NCI-H82 (cell line): ENCODE measurements around the gene TPCN1.

Experiments
- DNase-seq: peaks from one replicate; lab custom pipeline; 2025; lab: John Stamatoyannopoulos, UW

Gene TPCN1

GRCh38 chr12:113242026-113242418, 20.8 kb downstream of the TPCN1 start:
- DNase-seq, result peak; percentile 56

GRCh38 chr12:113242560-113242959, 21.3 kb downstream of the TPCN1 start:
- DNase-seq, result no peak

- DNase-seq, result no peak
Observed at GRCh38 chr12:113244047-113244460, 22.8 kb downstream of the TPCN1 start.

GRCh38 chr12:113244478-113244958, 23.3 kb downstream of the TPCN1 start:
- DNase-seq, result no peak

GRCh38 chr12:113245695-113246477, 24.6 kb downstream of the TPCN1 start:
- DNase-seq, result no peak

GRCh38 chr12:113246478-113247122, 25.3 kb downstream of the TPCN1 start:
- no peak for DNase-seq

- no peak for DNase-seq
Observed at GRCh38 chr12:113247123-113248050, 26.1 kb downstream of the TPCN1 start.

- no peak for DNase-seq
Observed at GRCh38 chr12:113248051-113248825, 27.0 kb downstream of the TPCN1 start.

- no peak for DNase-seq
Observed at GRCh38 chr12:113248842-113249435, 27.7 kb downstream of the TPCN1 start.

- no peak for DNase-seq
Observed at GRCh38 chr12:113249546-113249945, 28.3 kb downstream of the TPCN1 start.

GRCh38 chr12:113250045-113250444, 28.8 kb downstream of the TPCN1 start:
- no peak for DNase-seq

GRCh38 chr12:113251404-113252070, 30.3 kb downstream of the TPCN1 start:
- no peak for DNase-seq

GRCh38 chr12:113252494-113252893, 31.2 kb downstream of the TPCN1 start:
- no peak for DNase-seq

- DNase-seq, result no peak
Observed at GRCh38 chr12:113253532-113254285, 32.4 kb downstream of the TPCN1 start.

GRCh38 chr12:113254298-113254697, 33.0 kb downstream of the TPCN1 start:
- DNase-seq, result no peak

- DNase-seq, result no peak
Observed at GRCh38 chr12:113257564-113257963, 36.3 kb downstream of the TPCN1 start.

GRCh38 chr12:113260127-113260526, 38.9 kb downstream of the TPCN1 start:
- DNase-seq, result peak; percentile 20

GRCh38 chr12:113260636-113261300, 39.5 kb downstream of the TPCN1 start:
- DNase-seq, result no peak

GRCh38 chr12:113261847-113262470, 40.7 kb downstream of the TPCN1 start:
- DNase-seq, result no peak
